Measurements from ENCODE around the gene SCN10A. TPM values are rescaled to one million over a fixed set of nuclear protein-coding genes. Genes with fewer than 3 reads are reported as not detected.

SCN10A gene
- total RNA-seq, 2 experiments from 2014 or later: not detected

GRCh38 chr3:38755130-38755529 is 60.9 kb downstream of the SCN10A start:
- CTCF ChIA-PET: no interaction called here
- Mint-ChIP-seq H3K9me3 (ENCODE audit: low read depth) (no peaks in the 10 kb centered on the region), H3K36me3 (no peaks in the 10 kb centered on the region)

GRCh38 chr3:38746641-38747040 is 69.4 kb downstream of the SCN10A start:
- no peak for ATAC-seq
- Mint-ChIP-seq H3K4me3 (no peak overlapping the region), H3K9me3 (ENCODE audit: low read depth) (no peaks in the 10 kb centered on the region), H3K27ac (no peak overlapping the region), H3K36me3 (no peaks in the 10 kb centered on the region), H3K27me3 (peaks cover 19% of the 10 kb centered on the region), H3K4me1 (no peaks in the 10 kb centered on the region)
- DNase-seq: no peak
- CTCF ChIA-PET: no interaction called here

More at GRCh38 chr3:38755130-38755529, 60.9 kb downstream of the SCN10A start:
- ATAC-seq: no peak
- DNase-seq: no peak
- H3K4me3 Mint-ChIP-seq: no peak overlapping the region
- no peak overlapping the region for H3K27ac Mint-ChIP-seq
- peaks cover 3% of the 10 kb centered on the region for H3K27me3 Mint-ChIP-seq
- no peaks in the 10 kb centered on the region for H3K4me1 Mint-ChIP-seq

GRCh38 chr3:38743043-38743442 is 73.0 kb downstream of the SCN10A start:
- no peaks in the 10 kb centered on the region for H3K4me1 Mint-ChIP-seq
- ATAC-seq (no peak), DNase-seq (no peak)
- CTCF ChIA-PET: interaction anchor here (1.4 kb wide), 1 partner anchor 257 kb away, joined by 4 read pairs; no protein-coding TSS in a partner anchor
- H3K27ac Mint-ChIP-seq: no peak overlapping the region
- H3K4me3 Mint-ChIP-seq: no peak overlapping the region
- H3K36me3 Mint-ChIP-seq: no peaks in the 10 kb centered on the region
- H3K27me3 Mint-ChIP-seq: peaks cover 22% of the 10 kb centered on the region
- H3K9me3 Mint-ChIP-seq (ENCODE audit: low read depth): no peaks in the 10 kb centered on the region

GRCh38 chr3:38742550-38742949 is 73.5 kb downstream of the SCN10A start:
- Mint-ChIP-seq H3K27me3 (peaks cover 22% of the 10 kb centered on the region), H3K9me3 (ENCODE audit: low read depth) (no peaks in the 10 kb centered on the region), H3K27ac (no peak overlapping the region), H3K4me1 (no peaks in the 10 kb centered on the region), H3K36me3 (no peaks in the 10 kb centered on the region), H3K4me3 (no peak overlapping the region)
- ATAC-seq (no peak), DNase-seq (no peak)
- CTCF ChIA-PET: interaction anchor here (1.4 kb wide), 1 partner anchor 257 kb away, joined by 4 read pairs; no protein-coding TSS in a partner anchor

GRCh38 chr3:38740537-38740936 is 75.5 kb downstream of the SCN10A start:
- H3K9me3 Mint-ChIP-seq (ENCODE audit: low read depth): no peaks in the 10 kb centered on the region
- peaks cover 22% of the 10 kb centered on the region for H3K27me3 Mint-ChIP-seq
- no peak for DNase-seq
- no peak overlapping the region for H3K4me3 Mint-ChIP-seq
- CTCF ChIA-PET: no interaction called here
- ATAC-seq: no peak
- no peaks in the 10 kb centered on the region for H3K36me3 Mint-ChIP-seq
- no peak overlapping the region for H3K27ac Mint-ChIP-seq
- no peaks in the 10 kb centered on the region for H3K4me1 Mint-ChIP-seq

- ATAC-seq: no peak
- DNase-seq: no peak
- no peak overlapping the region for H3K4me3 Mint-ChIP-seq
- no peaks in the 10 kb centered on the region for H3K4me1 Mint-ChIP-seq
- no peak overlapping the region for H3K27ac Mint-ChIP-seq
- peaks cover 22% of the 10 kb centered on the region for H3K27me3 Mint-ChIP-seq
- CTCF ChIA-PET: interaction anchor here (0.9 to 1.9 kb wide), 2 partner anchors 104 to 260 kb away, joined by 4 to 6 read pairs; no protein-coding TSS in a partner anchor
- no peaks in the 10 kb centered on the region for H3K36me3 Mint-ChIP-seq
- H3K9me3 Mint-ChIP-seq (ENCODE audit: low read depth): no peaks in the 10 kb centered on the region
Measured at GRCh38 chr3:38739931-38740330, 76.1 kb downstream of the SCN10A start.

- ATAC-seq (no peak), DNase-seq (no peak)
- H3K36me3 Mint-ChIP-seq: no peaks in the 10 kb centered on the region
- H3K4me1 Mint-ChIP-seq: no peaks in the 10 kb centered on the region
- CTCF ChIA-PET: interaction anchor here (0.9 to 1.9 kb wide), 2 partner anchors 104 to 261 kb away, joined by 4 to 6 read pairs; no protein-coding TSS in a partner anchor
- H3K9me3 Mint-ChIP-seq (ENCODE audit: low read depth): no peaks in the 10 kb centered on the region
- H3K27me3 Mint-ChIP-seq: peaks cover 22% of the 10 kb centered on the region
- H3K4me3 Mint-ChIP-seq: no peak overlapping the region
- H3K27ac Mint-ChIP-seq: no peak overlapping the region
Measured at GRCh38 chr3:38739396-38739689, 76.7 kb downstream of the SCN10A start.

- Mint-ChIP-seq H3K4me3 (no peak overlapping the region), H3K27ac (no peak overlapping the region), H3K9me3 (ENCODE audit: low read depth) (no peaks in the 10 kb centered on the region), H3K27me3 (peaks cover 19% of the 10 kb centered on the region), H3K36me3 (no peaks in the 10 kb centered on the region), H3K4me1 (no peaks in the 10 kb centered on the region)
- ATAC-seq (peak; percentile 39), DNase-seq (peak; percentile 45)
- CTCF ChIA-PET: interaction anchor here (0.9 to 1.9 kb wide), 2 partner anchors 105 to 261 kb away, joined by 4 to 6 read pairs; no protein-coding TSS in a partner anchor
Measured at GRCh38 chr3:38738630-38739395, 77.2 kb downstream of the SCN10A start.

GRCh38 chr3:38731522-38731921 is 84.5 kb downstream of the SCN10A start:
- no peak overlapping the region for H3K27ac Mint-ChIP-seq
- ATAC-seq (no peak), DNase-seq (no peak)
- H3K4me1 Mint-ChIP-seq: no peaks in the 10 kb centered on the region
- H3K4me3 Mint-ChIP-seq: no peak overlapping the region
- CTCF ChIA-PET: no interaction called here
- no peaks in the 10 kb centered on the region for H3K9me3 Mint-ChIP-seq (ENCODE audit: low read depth)
- H3K36me3 Mint-ChIP-seq: no peaks in the 10 kb centered on the region
- peaks cover 7% of the 10 kb centered on the region for H3K27me3 Mint-ChIP-seq

- CTCF ChIA-PET: no interaction called here
- Mint-ChIP-seq H3K9me3 (ENCODE audit: low read depth) (no peaks in the 10 kb centered on the region), H3K27ac (no peak overlapping the region)
Measured at GRCh38 chr3:38730281-38730680, 85.7 kb downstream of the SCN10A start.

GRCh38 chr3:38728008-38728407 is 88.0 kb downstream of the SCN10A start:
- Mint-ChIP-seq H3K36me3 (no peaks in the 10 kb centered on the region), H3K27me3 (peaks cover 16% of the 10 kb centered on the region), H3K4me3 (no peak overlapping the region), H3K9me3 (ENCODE audit: low read depth) (no peaks in the 10 kb centered on the region), H3K27ac (no peak overlapping the region), H3K4me1 (no peaks in the 10 kb centered on the region)
- no peak for DNase-seq
- CTCF ChIA-PET: no interaction called here
- no peak for ATAC-seq

More at GRCh38 chr3:38730281-38730680, 85.7 kb downstream of the SCN10A start:
- H3K27me3 Mint-ChIP-seq: peaks cover 9% of the 10 kb centered on the region
- no peak overlapping the region for H3K4me3 Mint-ChIP-seq
- no peaks in the 10 kb centered on the region for H3K36me3 Mint-ChIP-seq
- no peaks in the 10 kb centered on the region for H3K4me1 Mint-ChIP-seq
- ATAC-seq (no peak), DNase-seq (no peak)

- no peak for DNase-seq
- H3K4me1 Mint-ChIP-seq: no peaks in the 10 kb centered on the region
- H3K36me3 Mint-ChIP-seq: no peaks in the 10 kb centered on the region
- H3K27ac Mint-ChIP-seq: no peak overlapping the region
- no peaks in the 10 kb centered on the region for H3K9me3 Mint-ChIP-seq (ENCODE audit: low read depth)
- no peak for ATAC-seq
- peaks cover 14% of the 10 kb centered on the region for H3K27me3 Mint-ChIP-seq
- no peak overlapping the region for H3K4me3 Mint-ChIP-seq
- CTCF ChIA-PET: no interaction called here
Measured at GRCh38 chr3:38726751-38727150, 89.3 kb downstream of the SCN10A start.

- DNase-seq: no peak
- Mint-ChIP-seq H3K4me3 (no peak overlapping the region), H3K4me1 (no peaks in the 10 kb centered on the region), H3K27me3 (peaks cover 9% of the 10 kb centered on the region), H3K36me3 (no peaks in the 10 kb centered on the region), H3K27ac (no peak overlapping the region), H3K9me3 (ENCODE audit: low read depth) (no peaks in the 10 kb centered on the region)
- no peak for ATAC-seq
- CTCF ChIA-PET: no interaction called here
Measured at GRCh38 chr3:38725726-38726419, 90.1 kb downstream of the SCN10A start.

GRCh38 chr3:38724392-38724736 is 91.7 kb downstream of the SCN10A start:
- CTCF ChIA-PET: interaction anchor here (0.9 kb wide), 1 partner anchor 203 kb away, joined by 3 read pairs; no protein-coding TSS in a partner anchor
- Mint-ChIP-seq H3K27ac (no peak overlapping the region), H3K36me3 (no peaks in the 10 kb centered on the region), H3K4me1 (no peaks in the 10 kb centered on the region), H3K9me3 (ENCODE audit: low read depth) (no peaks in the 10 kb centered on the region), H3K4me3 (no peak overlapping the region), H3K27me3 (peaks cover 9% of the 10 kb centered on the region)
- no peak for DNase-seq
- no peak for ATAC-seq

Data from activated CD8-positive, alpha-beta memory T cell treated with anti-CD3 and anti-CD28 coated beads, Interleukin-2, amount 10 ng/mL, durations not matched to agents 7 days and 5 days (primary cell).